GM18499 (cell line): ENCODE measurements around the gene FBXO17.
"Not testable (repeated sequence)": the region's sequence is repeated elsewhere in the genome, so short reads cannot be mapped to it uniquely, and the experiment has no call there.

Experiments used
- ATAC-seq: cut with Tn5 transposase; IDR thresholded peaks from one replicate; pipeline ENCODE4 v1.9.1; 2021; ENCODE audit warnings: moderate number of reproducible peaks; ENCODE audit not compliant: insufficient read depth, unreplicated experiment

The FBXO17 gene

DNA sequence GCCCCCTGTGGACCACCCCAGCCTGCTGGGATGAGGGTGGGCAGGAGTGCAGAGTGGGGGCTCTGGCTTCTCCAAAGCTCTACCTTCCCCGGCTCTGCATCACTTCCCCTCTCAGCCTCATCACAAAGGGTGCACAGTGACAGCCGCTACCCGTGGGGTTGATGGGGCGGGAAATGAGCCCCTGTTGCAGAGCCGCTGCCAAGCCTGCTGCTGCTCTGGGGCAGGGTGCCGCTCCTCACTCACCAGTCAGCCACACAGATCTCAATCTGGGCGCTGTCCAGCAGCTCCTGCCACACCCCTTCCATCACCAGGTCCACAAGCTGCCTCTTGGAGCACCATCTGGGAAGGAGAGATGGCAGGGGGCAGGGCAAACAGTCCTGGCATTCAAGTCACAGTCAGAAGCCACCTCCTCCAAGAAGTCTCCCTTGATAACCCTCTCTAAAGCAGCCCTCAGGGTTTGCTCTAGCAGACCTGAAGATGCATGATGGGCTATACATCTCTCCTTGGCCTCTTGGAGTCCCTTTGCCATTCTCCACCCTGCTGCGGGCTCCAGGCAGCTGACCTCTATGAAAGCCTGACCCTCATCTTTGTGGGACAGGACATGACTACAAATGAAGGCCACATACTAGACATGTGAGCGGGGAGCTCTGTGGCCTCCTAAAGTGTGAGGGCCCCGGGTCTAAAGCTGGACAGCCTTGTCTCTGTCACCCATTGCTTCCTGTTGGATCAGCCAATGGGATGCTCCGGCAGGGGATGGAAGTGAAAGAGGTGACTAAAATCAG lies 29.1 kb downstream of the FBXO17 start:
- ATAC-seq: no peak

DNA sequence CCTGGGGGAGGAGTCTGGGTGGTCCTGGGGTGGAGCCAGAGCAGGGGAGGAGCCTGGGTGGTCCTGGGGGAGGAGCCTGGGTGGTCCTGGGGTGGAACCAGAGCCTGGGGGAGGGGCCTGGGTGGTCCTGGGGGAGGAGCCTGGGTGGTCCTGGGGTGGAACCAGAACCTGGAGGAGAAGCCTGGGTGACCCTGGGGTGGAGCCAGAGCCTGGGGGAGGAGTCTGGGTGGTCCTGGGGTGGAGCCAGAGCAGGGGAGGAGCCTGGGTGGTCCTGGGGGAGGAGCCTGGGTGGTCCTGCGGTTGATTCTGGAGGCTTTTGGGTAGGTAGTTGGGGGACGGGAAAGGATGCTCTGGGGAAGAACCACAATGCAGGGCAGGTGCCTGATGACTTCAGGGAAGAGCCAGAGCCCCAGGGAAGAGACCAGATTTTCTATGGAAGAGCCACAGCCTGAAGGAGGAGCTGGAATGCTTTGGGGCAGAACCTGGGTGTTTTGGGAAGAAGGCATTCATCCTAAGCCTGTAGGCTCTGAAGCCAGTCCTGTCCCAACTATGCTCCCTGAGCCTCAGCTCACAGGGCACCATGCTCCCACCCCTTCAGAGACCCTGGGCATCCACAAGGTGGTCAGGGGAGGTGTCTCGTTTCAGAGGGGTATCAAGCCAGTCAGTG lies 29.8 kb downstream of the FBXO17 start:
- ATAC-seq: no peak

DNA sequence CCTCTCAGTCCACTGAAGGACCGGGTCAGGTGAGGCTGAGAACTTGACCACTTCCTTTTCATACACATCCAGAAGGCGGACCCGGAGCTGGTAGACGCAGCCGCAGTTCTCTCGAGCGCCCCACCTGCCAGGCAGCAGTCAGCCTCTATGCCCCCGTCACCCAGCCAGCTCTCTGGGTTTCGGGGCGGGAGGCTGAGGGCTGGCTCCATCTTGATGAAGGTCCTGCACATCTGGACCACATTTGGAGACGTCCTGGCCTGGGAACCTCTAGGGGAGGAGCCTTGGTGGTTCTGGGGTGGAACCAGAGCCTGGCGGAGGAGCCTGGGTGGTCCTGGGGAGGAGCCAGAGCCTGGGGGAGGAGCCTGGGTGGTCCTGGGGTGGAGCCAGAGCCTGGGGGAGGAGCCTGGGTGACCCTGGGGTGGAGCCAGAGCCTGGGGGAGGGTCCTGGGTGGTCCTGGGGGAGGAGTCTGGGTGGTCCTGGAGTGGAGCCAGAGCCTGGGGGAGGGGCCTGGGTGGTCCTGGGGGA lies 30.5 kb downstream of the FBXO17 start:
- ATAC-seq: no peak

DNA sequence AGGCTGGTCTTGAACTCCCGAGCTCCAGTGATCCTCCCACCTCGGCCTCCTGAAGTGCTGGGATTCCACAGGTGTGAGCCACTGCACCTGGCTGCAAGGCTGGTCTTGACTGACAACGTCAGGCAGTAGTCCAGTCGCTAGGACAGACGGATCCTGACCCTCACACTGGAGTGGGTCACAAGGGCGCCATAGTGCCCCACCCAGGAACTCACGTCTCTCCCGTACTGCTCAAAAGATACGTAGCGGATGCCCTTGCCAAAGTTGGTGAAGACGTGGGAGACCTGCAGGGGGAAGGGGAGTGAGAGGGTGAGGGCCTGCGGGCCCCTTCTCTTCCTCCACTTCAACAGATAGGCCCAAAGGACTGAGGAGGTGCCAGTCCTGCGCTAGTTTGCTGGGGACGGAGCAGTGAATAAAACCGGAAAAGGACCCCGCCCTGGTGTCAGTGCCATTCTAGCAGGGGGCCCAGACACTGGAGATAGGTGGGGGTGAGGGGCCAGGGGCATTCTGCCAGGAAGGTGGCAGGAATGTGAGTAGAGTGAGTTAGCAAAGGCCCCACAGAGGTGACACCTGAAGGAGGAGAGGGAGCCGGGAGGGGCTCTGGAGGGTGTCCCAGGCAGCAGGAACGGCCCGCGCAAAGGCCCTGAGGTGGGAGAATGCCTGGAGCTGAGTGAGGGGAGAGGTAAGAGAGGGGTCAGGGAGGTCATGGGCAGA lies 32.9 kb downstream of the FBXO17 start:
- ATAC-seq: no peak

DNA sequence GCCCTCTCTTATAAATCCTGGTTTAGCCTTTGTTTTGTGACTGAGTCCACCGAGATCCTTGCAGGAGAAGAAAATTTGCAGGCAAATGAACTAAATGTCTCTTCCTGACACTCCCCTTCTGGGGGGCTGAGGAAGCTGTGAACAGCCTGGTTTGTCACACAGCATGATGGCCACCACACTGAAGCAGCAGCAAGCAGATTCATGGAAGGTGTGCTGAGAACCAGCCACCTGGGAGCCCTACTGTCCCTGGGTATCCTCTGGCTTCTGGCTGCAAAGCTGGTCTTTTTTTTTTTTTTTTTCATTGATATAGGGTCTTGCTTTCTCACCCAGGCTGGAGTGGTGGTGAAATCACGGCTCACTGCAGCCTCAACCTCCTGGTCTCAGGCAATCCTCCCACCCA lies 33.6 kb downstream of the FBXO17 start:
- ATAC-seq: no peak

DNA sequence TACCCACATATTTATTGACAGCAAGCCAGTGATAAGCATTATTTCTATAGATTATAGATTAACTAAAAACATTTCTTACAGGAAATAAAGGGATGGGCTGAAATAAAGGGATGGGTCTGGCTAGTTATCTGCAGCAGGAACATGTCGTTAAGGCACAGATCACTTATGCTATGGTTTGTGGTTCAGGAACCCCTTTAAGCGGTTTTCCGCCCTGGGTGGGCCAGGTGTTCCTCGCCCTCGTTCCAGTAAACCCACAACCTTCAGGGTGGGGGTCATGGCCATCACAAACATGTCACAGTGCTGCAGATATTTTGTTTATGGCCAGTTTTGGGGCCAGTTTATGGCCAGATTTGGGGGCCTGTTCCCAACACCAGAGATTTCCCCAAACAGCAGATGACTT lies 34.1 kb downstream of the FBXO17 start:
- ATAC-seq: not testable (repeated sequence)

DNA sequence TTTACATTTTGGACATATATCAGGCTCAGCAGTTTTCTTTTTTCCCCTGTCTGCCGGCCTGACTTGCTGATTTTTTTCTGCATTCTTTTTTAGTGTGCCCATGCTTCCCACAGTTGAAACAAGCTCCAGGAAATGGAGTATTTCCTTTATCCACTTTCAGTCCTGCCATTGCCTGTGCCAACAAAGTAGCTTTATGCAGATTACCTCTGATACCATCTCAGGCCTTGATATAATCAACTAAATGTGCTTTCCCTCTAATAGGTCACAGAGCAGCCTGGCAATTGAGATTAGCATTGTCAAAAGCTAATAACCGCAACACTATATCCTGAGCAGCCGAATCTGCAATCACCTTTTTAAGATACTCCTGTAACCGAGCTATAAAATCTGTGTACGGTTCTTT lies 35.6 kb downstream of the FBXO17 start:
- ATAC-seq: no peak

DNA sequence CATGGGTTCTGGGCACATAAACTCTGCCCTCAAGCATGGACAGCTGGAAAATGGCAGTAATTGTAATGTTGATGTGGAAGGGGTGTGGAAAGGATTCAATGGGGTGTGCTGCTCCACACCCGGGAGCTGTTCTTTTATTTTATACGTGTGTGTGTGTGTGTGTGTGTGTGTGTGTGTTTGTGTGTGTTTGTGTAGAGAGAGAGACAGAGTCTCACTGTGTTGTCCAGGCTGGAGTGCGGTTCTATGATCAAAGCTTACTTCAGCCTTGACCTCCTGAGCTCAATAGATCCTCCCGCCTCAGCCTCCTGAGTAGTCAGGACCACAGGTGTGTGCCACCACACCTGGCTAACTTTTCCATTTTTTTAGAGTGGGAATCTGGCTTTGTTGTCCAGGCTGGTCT lies 42.0 kb downstream of the FBXO17 start:
- no peak for ATAC-seq

DNA sequence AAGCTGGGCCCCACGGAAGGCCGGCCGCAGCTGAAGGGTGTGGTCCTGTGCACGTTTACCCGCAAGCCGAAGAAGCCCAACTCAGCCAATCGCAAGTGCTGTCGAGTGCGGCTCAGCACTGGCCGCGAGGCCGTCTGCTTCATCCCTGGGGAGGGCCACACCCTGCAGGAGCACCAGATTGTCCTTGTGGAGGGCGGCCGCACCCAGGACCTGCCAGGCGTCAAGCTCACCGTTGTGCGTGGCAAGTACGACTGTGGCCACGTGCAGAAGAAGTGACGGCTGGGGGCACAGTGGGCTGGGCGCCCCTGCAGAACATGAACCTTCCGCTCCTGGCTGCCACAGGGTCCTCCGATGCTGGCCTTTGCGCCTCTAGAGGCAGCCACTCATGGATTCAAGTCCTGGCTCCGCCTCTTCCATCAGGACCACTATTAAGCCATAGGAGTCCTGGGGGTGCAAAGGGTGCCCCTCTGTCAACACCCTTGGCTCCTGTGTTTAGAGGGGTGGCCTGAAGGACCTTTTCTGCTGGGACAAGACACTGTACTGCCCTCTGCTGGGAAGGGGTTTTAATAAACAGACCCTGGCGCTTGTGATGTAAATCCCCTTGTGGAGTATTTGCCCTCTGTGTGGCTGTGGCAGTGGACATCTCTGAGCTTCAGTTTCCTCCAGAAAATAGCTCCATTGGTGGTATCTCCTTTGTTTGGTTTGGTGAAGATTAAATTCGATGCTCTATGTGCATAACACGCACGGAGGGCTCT lies 42.9 kb downstream of the FBXO17 start:
- no peak for ATAC-seq

- no peak for ATAC-seq
These were observed 44.1 kb downstream of the FBXO17 start for GRCh38 chr19:38931521-38931793.

DNA sequence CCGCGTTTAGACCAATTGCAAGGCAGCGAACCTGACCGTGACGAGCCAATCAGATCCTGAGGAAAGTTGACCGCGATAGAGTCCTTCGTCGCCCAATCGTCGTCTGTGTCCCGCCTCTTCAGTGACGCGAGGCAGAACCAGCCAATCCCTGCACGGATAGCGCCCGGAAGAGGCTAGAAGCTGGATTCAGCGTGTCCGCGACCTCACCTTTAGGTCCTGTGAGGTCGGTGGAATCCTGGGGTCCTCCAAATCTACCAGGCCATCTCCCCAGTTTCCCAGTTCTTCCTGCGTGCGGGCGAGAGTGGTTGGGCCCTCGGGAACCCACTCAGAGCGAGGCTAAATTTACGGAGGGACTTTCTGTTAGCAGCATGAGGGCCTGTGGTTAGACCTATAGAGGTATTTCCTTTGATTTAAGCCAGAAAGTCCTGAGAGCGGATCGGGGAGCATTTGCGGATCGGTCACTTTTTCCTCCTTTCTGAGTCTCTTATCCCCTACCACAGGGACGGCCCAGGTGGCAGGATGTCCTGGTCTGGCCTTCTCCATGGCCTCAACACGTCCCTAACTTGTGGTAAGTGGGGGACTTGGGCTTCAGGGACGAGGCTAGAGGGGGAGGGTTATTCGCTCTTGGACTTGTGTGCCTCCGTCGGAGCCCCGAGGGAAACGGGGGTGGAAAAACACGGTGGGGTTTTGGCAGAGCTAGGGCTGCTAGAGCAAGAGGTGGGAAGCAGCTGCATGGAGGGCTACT lies 44.6 kb downstream of the FBXO17 start, which contains the start of gene MRPS12:
Gene MRPS12, plus strand, starts transcription at position 169 of the 745 bp plus-strand sequence. Its CDS starts 351 bp downstream, at position 520.
- ATAC-seq: peak; percentile 72

- peak; percentile 47 for ATAC-seq
These were observed 45.4 kb downstream of the FBXO17 start, which contains the start of gene SARS2 for GRCh38 chr19:38929929-38930775. TSS of gene SARS2 (minus strand) at chr19:38930763. CDS start at chr19:38930736, 27 bp downstream.

DNA sequence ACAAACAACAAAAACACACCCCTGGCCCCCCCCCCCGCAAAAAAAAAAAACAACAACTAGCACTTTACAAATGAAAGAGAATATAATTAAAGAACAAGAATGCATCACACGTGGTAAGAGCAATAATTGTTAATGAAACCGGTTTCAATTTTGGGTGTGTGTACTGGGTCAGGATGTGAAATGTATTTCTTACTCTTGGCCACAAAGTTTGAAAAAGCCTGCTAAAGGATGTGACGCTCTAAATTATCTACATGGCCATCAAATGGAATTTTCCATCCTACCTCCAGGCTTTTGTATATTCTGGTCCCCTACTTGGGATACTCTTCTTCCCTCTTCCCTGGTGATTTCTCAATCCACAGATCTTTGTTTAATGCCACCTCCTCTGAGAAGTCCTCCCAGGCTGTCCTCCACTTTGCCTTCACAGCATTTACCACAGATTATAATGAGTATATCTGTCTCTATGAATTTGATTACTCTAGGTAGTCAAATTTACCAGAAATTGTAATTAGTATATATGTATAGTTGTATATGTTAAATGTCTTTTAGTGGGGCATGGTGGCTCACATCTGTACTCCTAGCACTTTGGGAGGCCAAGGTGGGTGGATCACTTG lies 47.0 kb downstream of the FBXO17 start:
- no peak for ATAC-seq

DNA sequence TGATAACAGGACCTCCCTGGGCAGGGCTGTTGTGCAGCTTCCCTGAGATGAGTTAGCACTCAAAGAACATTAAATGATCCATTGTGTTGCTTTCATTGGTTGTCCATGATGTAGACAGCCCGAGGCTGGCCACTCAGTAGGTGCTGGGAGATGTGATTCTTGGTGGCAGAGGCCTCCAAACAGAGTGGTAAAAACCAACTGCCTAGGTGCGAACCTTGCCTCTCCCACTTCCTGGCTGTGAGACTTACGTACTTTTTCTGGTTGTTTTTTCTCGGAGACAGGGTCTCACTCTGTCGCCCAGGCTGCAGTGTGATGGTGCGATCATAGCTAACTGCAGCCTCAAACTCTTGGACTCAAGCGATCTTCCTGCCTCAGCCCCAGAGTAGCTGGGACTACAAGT lies 51.2 kb downstream of the FBXO17 start:
- ATAC-seq: no peak

- no peak for ATAC-seq
These were observed 53.1 kb downstream of the FBXO17 start for GRCh38 chr19:38922482-38922881.

DNA sequence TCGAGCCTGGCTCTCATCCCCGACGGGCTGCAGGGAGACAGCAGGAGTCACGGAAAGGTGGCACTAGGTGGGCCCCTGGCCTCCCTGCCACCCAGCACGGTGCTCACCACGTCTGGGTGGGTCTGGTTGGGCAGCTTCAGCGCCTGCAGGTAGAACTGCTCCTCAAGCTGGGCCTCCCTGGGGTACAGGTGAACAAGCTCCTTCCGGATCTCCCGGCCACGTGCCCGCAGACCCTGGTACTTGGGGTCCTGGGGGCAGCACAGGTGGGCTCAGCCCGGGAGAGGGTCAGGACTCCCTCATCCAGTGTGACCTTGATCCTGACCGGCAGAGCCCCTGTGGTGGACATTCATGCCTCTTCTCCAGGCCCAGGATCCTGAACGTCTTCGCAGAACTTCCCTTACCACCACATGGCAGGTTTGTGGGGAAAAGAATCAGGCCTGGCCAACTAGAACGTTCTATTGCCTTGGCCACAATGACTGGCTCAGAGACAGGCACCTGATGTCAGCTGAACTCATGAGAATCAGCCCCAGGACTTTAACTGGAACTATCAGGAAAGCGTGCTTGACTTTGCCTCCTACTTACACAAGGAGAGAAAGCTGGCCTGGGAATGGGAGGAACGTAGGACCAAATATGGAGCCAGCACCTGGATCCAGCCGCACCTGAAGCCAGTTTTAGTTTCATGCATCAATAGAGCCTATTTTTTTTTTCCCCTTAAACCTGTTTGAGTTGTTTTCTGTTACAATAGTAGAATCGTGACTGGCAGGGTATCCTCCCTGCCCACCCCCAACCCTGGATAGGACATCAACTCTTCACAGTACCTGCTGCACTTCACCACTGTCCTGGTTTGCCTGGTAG lies 53.9 kb downstream of the FBXO17 start:
- ATAC-seq: no peak

- no peak for ATAC-seq
These were observed 54.7 kb downstream of the FBXO17 start for GRCh38 chr19:38920602-38921419.
